Panc1 (cell line): ENCODE results near the gene MYH7B.

Source experiments
- POLR2AphosphoS5 ChIP-seq: IDR thresholded peaks from 2 replicates; pipeline ENCODE4 v1.6.1; 2012; ENCODE audit warnings: mild to moderate bottlenecking, low read depth, low read length, moderate library complexity
- TF ChIP-seq, protein P1 (sequence below): fragments of 450-650 bp; IDR thresholded peaks from 2 replicates; pipeline ENCODE4 v1.5.1; 2017; ENCODE audit warnings: mild to moderate bottlenecking

GRCh38 chr20:34949120-34949519 is 6.5 kb upstream of the MYH7B start:
- no peak for TF ChIP-seq POLR2AphosphoS5
- TF ChIP-seq, protein P1, sequence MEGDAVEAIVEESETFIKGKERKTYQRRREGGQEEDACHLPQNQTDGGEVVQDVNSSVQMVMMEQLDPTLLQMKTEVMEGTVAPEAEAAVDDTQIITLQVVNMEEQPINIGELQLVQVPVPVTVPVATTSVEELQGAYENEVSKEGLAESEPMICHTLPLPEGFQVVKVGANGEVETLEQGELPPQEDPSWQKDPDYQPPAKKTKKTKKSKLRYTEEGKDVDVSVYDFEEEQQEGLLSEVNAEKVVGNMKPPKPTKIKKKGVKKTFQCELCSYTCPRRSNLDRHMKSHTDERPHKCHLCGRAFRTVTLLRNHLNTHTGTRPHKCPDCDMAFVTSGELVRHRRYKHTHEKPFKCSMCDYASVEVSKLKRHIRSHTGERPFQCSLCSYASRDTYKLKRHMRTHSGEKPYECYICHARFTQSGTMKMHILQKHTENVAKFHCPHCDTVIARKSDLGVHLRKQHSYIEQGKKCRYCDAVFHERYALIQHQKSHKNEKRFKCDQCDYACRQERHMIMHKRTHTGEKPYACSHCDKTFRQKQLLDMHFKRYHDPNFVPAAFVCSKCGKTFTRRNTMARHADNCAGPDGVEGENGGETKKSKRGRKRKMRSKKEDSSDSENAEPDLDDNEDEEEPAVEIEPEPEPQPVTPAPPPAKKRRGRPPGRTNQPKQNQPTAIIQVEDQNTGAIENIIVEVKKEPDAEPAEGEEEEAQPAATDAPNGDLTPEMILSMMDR: no peak
